Stomach (tissue), 4 donors: Measurements from ENCODE around the gene GATB.

Experiments used
- EP300 ChIP-seq: sonication (generic); formaldehyde crosslinking; IDR thresholded peaks from one replicate; pipeline ENCODE4 v1.6.1; 2017; ENCODE audit warnings: antibody characterized with exemption
- POLR2A ChIP-seq, 4 donors: fragments of 450-650 bp; IDR thresholded peaks; one replicate each; pipeline ENCODE4 v1.6.1; 2016; ENCODE audit warnings: antibody characterized with exemption in 4 of 4, control low read depth in 2 of 4, mild to moderate bottlenecking in 1 of 4, moderate library complexity in 1 of 4
- POLR2AphosphoS5 ChIP-seq, 3 donors: sonication (generic); formaldehyde crosslinking; IDR thresholded peaks; one replicate each; pipeline ENCODE4 v1.6.1; 2016; ENCODE audit warnings: antibody characterized with exemption in 3 of 3
- TF ChIP-seq, protein P1 (sequence below), 7 experiments: fragments of 450-650 bp in 4 of 7; fragments of 200-600 bp in 3 of 7; sonication (generic) in 3 of 7; IDR thresholded peaks; one replicate each; pipeline ENCODE4 v1.5.1; 2016 to 2019; ENCODE audit warnings: antibody characterized with exemption in 7 of 7, control low read depth in 2 of 7, mild to moderate bottlenecking in 1 of 7

DNA sequence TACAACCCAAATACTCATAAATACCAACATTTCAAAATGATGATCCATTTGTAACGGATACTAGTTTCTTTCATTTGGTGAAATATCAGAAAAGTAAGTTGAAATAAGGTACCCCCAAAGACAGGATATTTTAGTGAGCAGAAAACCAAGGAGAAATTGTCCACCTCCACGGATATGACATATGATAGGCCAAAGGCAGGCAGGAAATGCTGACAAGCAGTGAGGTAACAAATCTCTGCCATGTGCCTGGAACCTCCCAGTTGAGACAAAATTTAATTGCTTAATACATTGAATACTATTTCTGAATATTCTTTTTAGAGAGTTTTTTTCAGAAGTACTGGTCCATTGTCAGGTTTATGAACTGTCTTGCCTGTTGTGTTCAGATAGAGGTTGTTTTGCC lies 118.8 kb downstream of the GATB start:
- TF ChIP-seq, protein P1, sequence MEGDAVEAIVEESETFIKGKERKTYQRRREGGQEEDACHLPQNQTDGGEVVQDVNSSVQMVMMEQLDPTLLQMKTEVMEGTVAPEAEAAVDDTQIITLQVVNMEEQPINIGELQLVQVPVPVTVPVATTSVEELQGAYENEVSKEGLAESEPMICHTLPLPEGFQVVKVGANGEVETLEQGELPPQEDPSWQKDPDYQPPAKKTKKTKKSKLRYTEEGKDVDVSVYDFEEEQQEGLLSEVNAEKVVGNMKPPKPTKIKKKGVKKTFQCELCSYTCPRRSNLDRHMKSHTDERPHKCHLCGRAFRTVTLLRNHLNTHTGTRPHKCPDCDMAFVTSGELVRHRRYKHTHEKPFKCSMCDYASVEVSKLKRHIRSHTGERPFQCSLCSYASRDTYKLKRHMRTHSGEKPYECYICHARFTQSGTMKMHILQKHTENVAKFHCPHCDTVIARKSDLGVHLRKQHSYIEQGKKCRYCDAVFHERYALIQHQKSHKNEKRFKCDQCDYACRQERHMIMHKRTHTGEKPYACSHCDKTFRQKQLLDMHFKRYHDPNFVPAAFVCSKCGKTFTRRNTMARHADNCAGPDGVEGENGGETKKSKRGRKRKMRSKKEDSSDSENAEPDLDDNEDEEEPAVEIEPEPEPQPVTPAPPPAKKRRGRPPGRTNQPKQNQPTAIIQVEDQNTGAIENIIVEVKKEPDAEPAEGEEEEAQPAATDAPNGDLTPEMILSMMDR (IDR thresholded peaks at IDR 0.05), result no peak
- TF ChIP-seq POLR2A (IDR thresholded peaks at IDR 0.05), result no peak
- no peak for TF ChIP-seq POLR2AphosphoS5 (IDR thresholded peaks at IDR 0.05)
- no peak for TF ChIP-seq EP300
